ENCODE results near the gene IRGQ. TPM values are rescaled to one million over a fixed set of nuclear protein-coding genes. Genes with fewer than 3 reads are reported as not detected.

Gene IRGQ
- total RNA-seq, 5 donors from 2014 or later (not counting 1 experiment from before 2014, with no cell fraction given) = 17.5 to 30.2 (median 19.9) TPM

- ATAC-seq (replicated peaks in 1 of 4) = no peak
- Mint-ChIP-seq H3K4me3 (peak overlapping the region in 1 of 3 donors; percentile 84), H3K27me3 (no peaks in the 10 kb centered on the region), H3K9me3 (no peaks in the 10 kb centered on the region), H3K4me1 (peaks cover 58 to 62% (median 59%) of the 10 kb centered on the region in 3 donors), H3K36me3 (peaks cover 28% of the 10 kb centered on the region), H3K27ac (peak overlapping the region; percentile 96 to 98)
- ChIA-PET CTCF (no interaction called here), POLR2A (no interaction called here)
- 95% methylated on average over 2 of the region's 6 CpGs for WGBS (ENCODE audit: insufficient coverage)
- Histone ChIP-seq H3K27me3 (replicated peaks in 1 of 2; ENCODE audit: control insufficient read depth in 2 of 2, extremely low read depth in 1 of 2, insufficient read depth in 2 of 2, low read length in 1 of 2) (no peaks in the 10 kb centered on the region), H3K4me3 (ENCODE audit: control insufficient read depth in 1 of 2, extremely low read depth in 1 of 2, low read length in 1 of 2) (no peak overlapping the region), H3K36me3 (ENCODE audit: control insufficient read depth in 2 of 2, extremely low read depth in 1 of 2, insufficient read depth in 1 of 2, low read length in 1 of 2) (peaks cover 6 to 25% of the 10 kb centered on the region in 2 donors), H3K9me3 (no peaks in the 10 kb centered on the region), H3K27ac (ENCODE audit: low read length) (peak overlapping the region; percentile 93), H3K4me1 (ENCODE audit: control insufficient read depth in 1 of 2, extremely low read depth in 1 of 2, insufficient read depth in 2 of 2, low read length in 2 of 2) (peaks cover 20 to 54% of the 10 kb centered on the region in 2 experiments)
- DNase-seq = peak in 2 of 35 experiments; percentile 8 to 24
These were observed 35.2 kb downstream of the IRGQ start for GRCh38 chr19:43560687-43561086.

- no peak overlapping the region for H3K4me3 ChIP-seq (ENCODE audit: control insufficient read depth in 1 of 2, extremely low read depth in 1 of 2, low read length in 1 of 2)
- H3K36me3 ChIP-seq (ENCODE audit: control insufficient read depth in 2 of 2, extremely low read depth in 1 of 2, insufficient read depth in 1 of 2, low read length in 1 of 2) = peaks cover 20 to 62% of the 10 kb centered on the region in 2 donors
- H3K4me1 Mint-ChIP-seq = peaks cover 14 to 24% (median 17%) of the 10 kb centered on the region in 3 donors
- H3K9me3 ChIP-seq = no peaks in the 10 kb centered on the region
- ChIA-PET POLR2A (no interaction called here), CTCF (interaction anchor here (0.5 to 5.2 kb wide), 17 partner anchors 16 to 200 kb away, joined by 3 to 84 read pairs (median 5); partner anchors contain the start of genes XRCC1 (in 2 of the 2), IRGQ (in 1 of the 2), PINLYP (in 1 of the 2) and SMG9 (in 1 of the 2))
- WGBS (ENCODE audit: insufficient coverage) = 60% methylated on average over 1 of the region's 8 CpGs
- peak overlapping the region; percentile 58 to 70 for H3K27ac Mint-ChIP-seq
- ATAC-seq (replicated peaks in 1 of 4) (peak; percentile 93 to 98 (median 96)), DNase-seq (peak; percentile 59 to 90 (median 80))
- no peaks in the 10 kb centered on the region for H3K27me3 Mint-ChIP-seq
- no peaks in the 10 kb centered on the region for H3K9me3 Mint-ChIP-seq
- H3K4me3 Mint-ChIP-seq = no peak overlapping the region
- H3K27me3 ChIP-seq (replicated peaks in 1 of 2; ENCODE audit: control insufficient read depth in 2 of 2, extremely low read depth in 1 of 2, insufficient read depth in 2 of 2, low read length in 1 of 2) = no peaks in the 10 kb centered on the region
- H3K4me1 ChIP-seq (ENCODE audit: control insufficient read depth in 1 of 2, extremely low read depth in 1 of 2, insufficient read depth in 2 of 2, low read length in 2 of 2) = peaks cover 0 to 11% of the 10 kb centered on the region in 2 experiments
- H3K36me3 Mint-ChIP-seq = peaks cover 41% of the 10 kb centered on the region
- no peak overlapping the region for H3K27ac ChIP-seq (ENCODE audit: low read length)
These were observed 40.7 kb downstream of the IRGQ start for GRCh38 chr19:43555185-43555770.

- peaks cover 11 to 19% (median 14%) of the 10 kb centered on the region in 3 donors for H3K4me1 Mint-ChIP-seq
- no peak overlapping the region for H3K27ac Mint-ChIP-seq
- ATAC-seq (replicated peaks in 1 of 4) (no peak), DNase-seq (no peak)
- 97% methylated on average over 15 of the region's 15 CpGs for WGBS (ENCODE audit: insufficient coverage)
- Histone ChIP-seq H3K27me3 (replicated peaks in 1 of 2; ENCODE audit: control insufficient read depth in 2 of 2, extremely low read depth in 1 of 2, insufficient read depth in 2 of 2, low read length in 1 of 2) (no peaks in the 10 kb centered on the region), H3K36me3 (ENCODE audit: control insufficient read depth in 2 of 2, extremely low read depth in 1 of 2, insufficient read depth in 1 of 2, low read length in 1 of 2) (peaks cover 20 to 66% of the 10 kb centered on the region in 2 donors), H3K4me3 (ENCODE audit: control insufficient read depth in 1 of 2, extremely low read depth in 1 of 2, low read length in 1 of 2) (no peak overlapping the region), H3K27ac (ENCODE audit: low read length) (no peak overlapping the region), H3K4me1 (ENCODE audit: control insufficient read depth in 1 of 2, extremely low read depth in 1 of 2, insufficient read depth in 2 of 2, low read length in 2 of 2) (peaks cover 0 to 10% of the 10 kb centered on the region in 2 experiments), H3K9me3 (no peaks in the 10 kb centered on the region)
- no peak overlapping the region for H3K4me3 Mint-ChIP-seq
- H3K9me3 Mint-ChIP-seq = no peaks in the 10 kb centered on the region
- ChIA-PET CTCF (interaction anchor here (0.5 to 5.2 kb wide), 12 partner anchors 17 to 201 kb away, joined by 3 to 84 read pairs (median 5); partner anchors contain the start of genes IRGQ (in 1 of the 2), SMG9 (in 1 of the 2) and XRCC1 (in 1 of the 2)), POLR2A (no interaction called here)
- H3K27me3 Mint-ChIP-seq = no peaks in the 10 kb centered on the region
- peaks cover 44% of the 10 kb centered on the region for H3K36me3 Mint-ChIP-seq
These were observed 41.5 kb downstream of the IRGQ start for GRCh38 chr19:43554317-43554895.

- ChIA-PET CTCF (interaction anchor here in 1 of 2 donors (5.2 kb wide), 1 partner anchor 41 kb away, joined by 84 read pairs; the partner anchor contains the start of gene IRGQ), POLR2A (interaction anchor here in 1 of 2 donors (0.8 kb wide), 1 partner anchor 16 kb away, joined by 3 read pairs; no protein-coding TSS in a partner anchor)
- Histone ChIP-seq H3K36me3 (ENCODE audit: control insufficient read depth in 2 of 2, extremely low read depth in 1 of 2, insufficient read depth in 1 of 2, low read length in 1 of 2) (peaks cover 20 to 70% of the 10 kb centered on the region in 2 donors), H3K4me1 (ENCODE audit: control insufficient read depth in 1 of 2, extremely low read depth in 1 of 2, insufficient read depth in 2 of 2, low read length in 2 of 2) (peaks cover 0 to 10% of the 10 kb centered on the region in 2 experiments), H3K27ac (ENCODE audit: low read length) (no peak overlapping the region), H3K27me3 (replicated peaks in 1 of 2; ENCODE audit: control insufficient read depth in 2 of 2, extremely low read depth in 1 of 2, insufficient read depth in 2 of 2, low read length in 1 of 2) (no peaks in the 10 kb centered on the region), H3K9me3 (no peaks in the 10 kb centered on the region), H3K4me3 (ENCODE audit: control insufficient read depth in 1 of 2, extremely low read depth in 1 of 2, low read length in 1 of 2) (no peak overlapping the region)
- no peaks in the 10 kb centered on the region for H3K9me3 Mint-ChIP-seq
- H3K4me1 Mint-ChIP-seq = peaks cover 11 to 19% (median 14%) of the 10 kb centered on the region in 3 donors
- peaks cover 46% of the 10 kb centered on the region for H3K36me3 Mint-ChIP-seq
- H3K27me3 Mint-ChIP-seq = no peaks in the 10 kb centered on the region
- no peak for ATAC-seq (replicated peaks in 1 of 4)
- H3K4me3 Mint-ChIP-seq = no peak overlapping the region
- no peak for DNase-seq
- WGBS (ENCODE audit: insufficient coverage) = 100% methylated on average over 2 of the region's 4 CpGs
- peak overlapping the region in 1 of 2 donors; percentile 11 for H3K27ac Mint-ChIP-seq
These were observed 42.3 kb downstream of the IRGQ start for GRCh38 chr19:43553656-43554055.

GRCh38 chr19:43552616-43553015, 43.3 kb downstream of the IRGQ start:
- CTCF ChIA-PET = interaction anchor here (0.6 to 5.2 kb wide), 2 partner anchors 13 to 42 kb away, joined by 3 to 84 read pairs; partner anchors contain the start of gene IRGQ (in 1 of the 2)
- H3K9me3 Mint-ChIP-seq = no peaks in the 10 kb centered on the region
- peaks cover 47% of the 10 kb centered on the region for H3K36me3 Mint-ChIP-seq
- ATAC-seq (replicated peaks in 1 of 4) (no peak), DNase-seq (no peak)
- no peaks in the 10 kb centered on the region for H3K9me3 ChIP-seq
- POLR2A ChIA-PET = no interaction called here
- WGBS (ENCODE audit: insufficient coverage) = 100% methylated on average over 1 of the region's 3 CpGs
- no peaks in the 10 kb centered on the region for H3K27me3 ChIP-seq (replicated peaks in 1 of 2; ENCODE audit: control insufficient read depth in 2 of 2, extremely low read depth in 1 of 2, insufficient read depth in 2 of 2, low read length in 1 of 2)
- H3K36me3 ChIP-seq (ENCODE audit: control insufficient read depth in 2 of 2, extremely low read depth in 1 of 2, insufficient read depth in 1 of 2, low read length in 1 of 2) = peaks cover 20 to 66% of the 10 kb centered on the region in 2 donors
- H3K4me3 ChIP-seq (ENCODE audit: control insufficient read depth in 1 of 2, extremely low read depth in 1 of 2, low read length in 1 of 2) = no peak overlapping the region
- H3K4me3 Mint-ChIP-seq = no peak overlapping the region
- H3K27me3 Mint-ChIP-seq = no peaks in the 10 kb centered on the region
- peaks cover 0 to 10% of the 10 kb centered on the region in 2 experiments for H3K4me1 ChIP-seq (ENCODE audit: control insufficient read depth in 1 of 2, extremely low read depth in 1 of 2, insufficient read depth in 2 of 2, low read length in 2 of 2)
- H3K4me1 Mint-ChIP-seq = peaks cover 11 to 19% (median 12%) of the 10 kb centered on the region in 3 donors
- no peak overlapping the region for H3K27ac ChIP-seq (ENCODE audit: low read length)
- H3K27ac Mint-ChIP-seq = no peak overlapping the region

- Mint-ChIP-seq H3K27ac (no peak overlapping the region), H3K36me3 (peaks cover 47% of the 10 kb centered on the region), H3K27me3 (no peaks in the 10 kb centered on the region), H3K4me1 (peaks cover 11 to 17% (median 12%) of the 10 kb centered on the region in 3 donors), H3K4me3 (no peak overlapping the region), H3K9me3 (no peaks in the 10 kb centered on the region)
- CTCF ChIA-PET = interaction anchor here in 1 of 2 donors (0.6 kb wide), 1 partner anchor 13 kb away, joined by 3 read pairs; no protein-coding TSS in a partner anchor
- no CpG with 5 or more reads among the region's 3 CpGs for WGBS (ENCODE audit: insufficient coverage)
- Histone ChIP-seq H3K9me3 (no peaks in the 10 kb centered on the region), H3K36me3 (ENCODE audit: control insufficient read depth in 2 of 2, extremely low read depth in 1 of 2, insufficient read depth in 1 of 2, low read length in 1 of 2) (peaks cover 20 to 68% of the 10 kb centered on the region in 2 donors), H3K27ac (ENCODE audit: low read length) (no peak overlapping the region), H3K4me1 (ENCODE audit: control insufficient read depth in 1 of 2, extremely low read depth in 1 of 2, insufficient read depth in 2 of 2, low read length in 2 of 2) (peaks cover 0 to 10% of the 10 kb centered on the region in 2 experiments), H3K4me3 (ENCODE audit: control insufficient read depth in 1 of 2, extremely low read depth in 1 of 2, low read length in 1 of 2) (no peak overlapping the region), H3K27me3 (replicated peaks in 1 of 2; ENCODE audit: control insufficient read depth in 2 of 2, extremely low read depth in 1 of 2, insufficient read depth in 2 of 2, low read length in 1 of 2) (no peaks in the 10 kb centered on the region)
- DNase-seq = no peak
- ATAC-seq (replicated peaks in 1 of 4) = no peak
- POLR2A ChIA-PET = no interaction called here
These were observed 43.8 kb downstream of the IRGQ start for GRCh38 chr19:43552198-43552450.

Measured in T-cell (primary cell).